Stimulated activated CD4-positive, alpha-beta T cell treated with anti-CD3 and anti-CD28 coated beads, Interleukin-4, amount 100 ng/mL, for 24 hours (primary cell): ENCODE measurements around the gene KLHDC9.

Experiments used
- DNase-seq: peaks from one replicate; pipeline ENCODE4 v3.0.0-alpha.2; 2020

Gene KLHDC9

GRCh38 chr1:161077426-161077825, 20.7 kb upstream of the KLHDC9 start:
- no peak for DNase-seq

- no peak for DNase-seq
Measured at GRCh38 chr1:161079436-161080110, 18.6 kb upstream of the KLHDC9 start.

DNA sequence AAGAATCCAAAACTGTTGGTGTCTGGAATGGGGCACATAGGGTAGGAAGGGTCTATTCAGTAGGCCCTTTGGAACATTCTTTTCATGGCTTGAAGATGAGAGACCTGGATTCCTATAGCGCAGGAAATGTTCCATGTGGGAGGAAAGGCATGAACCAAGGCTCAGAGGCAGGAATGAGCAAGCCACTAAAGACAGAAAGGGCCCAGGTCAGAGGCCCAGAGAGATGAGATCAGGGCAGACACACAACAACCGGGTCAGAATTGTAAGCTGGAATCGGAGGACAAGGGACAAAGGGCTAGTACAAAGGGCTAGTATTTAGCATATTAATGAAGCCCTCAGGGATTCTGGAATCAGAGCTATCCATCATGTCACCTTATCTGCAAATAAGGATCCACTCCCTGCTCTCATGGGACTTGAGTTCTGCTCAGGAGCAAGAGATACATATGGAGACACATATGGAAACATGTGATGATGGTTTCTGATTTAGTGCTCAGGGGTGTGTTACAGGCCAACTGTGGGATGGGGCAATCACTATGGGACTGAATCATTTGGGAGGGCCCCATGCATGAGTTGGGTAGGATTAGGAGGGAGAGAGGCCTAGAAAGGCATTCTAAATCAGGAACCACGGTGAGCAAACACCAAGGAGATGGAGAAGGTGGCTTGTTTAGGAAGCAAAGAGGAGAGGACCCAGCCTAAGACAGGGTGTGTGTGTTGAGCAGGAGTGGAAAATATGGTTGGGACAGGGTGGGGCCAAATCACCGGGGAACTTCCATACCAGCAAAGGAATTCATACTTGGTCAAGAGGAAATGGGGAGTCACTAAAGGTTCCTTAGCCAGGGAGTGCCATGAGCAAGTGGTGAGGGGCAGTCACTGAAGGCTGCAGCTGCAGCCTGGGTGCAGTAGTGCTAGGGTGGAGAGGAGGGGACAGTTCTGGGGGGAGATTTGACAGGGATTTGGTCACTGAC, 17.4 kb upstream of the KLHDC9 start:
- DNase-seq, result no peak

DNA sequence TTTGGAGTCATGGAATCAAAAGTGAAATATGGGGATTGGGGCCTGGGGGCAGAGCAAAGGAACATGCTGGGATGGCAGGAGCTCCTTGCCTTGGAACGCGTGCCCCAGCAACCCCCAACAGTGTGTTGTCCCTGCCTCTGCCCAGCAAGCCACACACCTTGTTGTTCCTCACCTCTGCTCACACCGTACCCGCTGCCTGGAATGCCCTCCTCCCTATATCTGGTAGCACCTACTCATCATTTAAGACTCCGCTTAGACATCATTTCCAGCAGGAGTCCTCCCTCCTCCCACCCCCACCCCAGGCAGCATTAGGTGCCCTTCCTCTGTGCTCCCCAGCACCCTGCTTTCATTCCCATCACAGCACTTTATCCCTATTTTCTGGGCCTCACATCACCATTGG, 16.6 kb upstream of the KLHDC9 start:
- DNase-seq, result no peak

DNA sequence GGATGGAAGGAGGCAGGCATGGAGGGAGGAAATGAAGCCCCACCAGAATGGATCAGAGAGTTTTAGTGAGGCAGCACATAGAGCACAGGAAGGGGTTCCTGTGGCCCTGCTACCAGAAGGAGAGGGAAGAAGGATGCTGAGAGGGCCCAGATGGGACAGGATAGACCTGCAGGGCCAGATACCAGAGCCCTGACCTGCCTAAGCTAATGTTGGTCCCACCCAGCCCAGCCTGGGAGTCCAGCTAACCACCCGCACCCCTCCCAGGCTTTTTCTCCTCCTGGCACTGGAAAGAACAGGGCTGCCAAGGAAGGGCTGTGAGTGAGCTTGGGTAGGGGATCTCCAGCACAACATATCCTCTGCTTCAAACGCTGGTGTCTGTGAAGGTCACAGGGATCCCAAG, 15.7 kb upstream of the KLHDC9 start:
- no peak for DNase-seq

DNA sequence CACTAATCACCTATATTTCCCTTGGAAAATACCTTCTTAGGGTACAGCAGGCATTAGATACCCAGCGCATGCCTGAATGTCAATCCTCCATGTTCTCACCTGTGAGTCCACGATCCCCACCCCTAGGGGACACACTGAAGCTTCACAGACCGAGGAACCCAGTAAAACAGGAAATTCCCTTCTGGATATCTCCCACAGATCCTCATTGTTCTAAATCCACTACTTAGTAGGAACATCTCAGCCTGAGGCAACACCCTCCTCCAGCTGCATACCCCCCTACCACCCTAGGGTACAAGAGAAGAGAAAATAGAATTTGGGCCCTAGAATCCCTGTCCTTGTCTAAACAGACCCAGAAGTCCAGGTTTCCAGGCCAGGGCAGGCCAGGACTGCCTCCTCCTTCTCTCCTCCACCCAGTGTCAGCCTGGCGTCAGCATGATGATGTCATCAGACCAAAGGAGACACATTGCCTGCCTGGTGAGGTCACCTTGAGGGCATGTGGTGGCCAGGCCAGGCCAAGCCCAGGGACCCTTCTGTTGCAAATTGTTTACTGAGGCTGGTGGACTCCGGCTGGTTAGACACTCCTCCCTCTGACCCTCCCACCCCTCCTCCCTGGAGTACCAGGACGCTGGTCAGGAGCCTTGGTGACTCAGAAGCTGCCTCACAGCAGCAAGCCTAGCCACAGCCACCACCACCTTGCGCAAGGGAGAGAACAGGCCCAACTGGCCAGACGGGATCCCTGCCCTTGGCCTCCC, 15.0 kb upstream of the KLHDC9 start:
- no peak for DNase-seq

- no peak for DNase-seq
Measured at GRCh38 chr1:161083748-161084596, 14.2 kb upstream of the KLHDC9 start.

DNA sequence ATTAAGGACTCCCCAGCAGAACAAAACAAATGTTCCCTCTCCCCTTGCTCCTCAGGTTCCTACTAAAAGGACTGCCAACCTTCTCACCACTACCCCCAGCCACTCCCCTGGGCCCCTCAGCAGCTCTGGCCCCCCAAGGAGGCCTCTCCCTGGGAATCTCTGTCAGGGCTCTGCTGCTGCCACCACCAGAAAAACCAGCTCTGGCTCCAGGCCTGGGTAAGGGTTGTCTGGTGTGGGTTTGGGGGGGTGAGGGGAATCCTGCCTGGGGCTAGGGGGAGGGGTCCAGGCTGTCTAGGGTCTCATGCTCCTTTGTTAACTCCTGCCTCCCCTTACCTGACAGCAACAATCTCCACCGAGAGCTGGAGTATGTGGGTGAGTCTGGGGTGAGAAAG, 13.6 kb upstream of the KLHDC9 start:
- DNase-seq, result no peak

- DNase-seq, result no peak
Measured at GRCh38 chr1:161085165-161085564, 13.0 kb upstream of the KLHDC9 start.

GRCh38 chr1:161086457-161086856, 11.7 kb upstream of the KLHDC9 start:
- DNase-seq, result no peak

- no peak for DNase-seq
Measured at GRCh38 chr1:161088587-161089110, 9.5 kb upstream of the KLHDC9 start.

DNA sequence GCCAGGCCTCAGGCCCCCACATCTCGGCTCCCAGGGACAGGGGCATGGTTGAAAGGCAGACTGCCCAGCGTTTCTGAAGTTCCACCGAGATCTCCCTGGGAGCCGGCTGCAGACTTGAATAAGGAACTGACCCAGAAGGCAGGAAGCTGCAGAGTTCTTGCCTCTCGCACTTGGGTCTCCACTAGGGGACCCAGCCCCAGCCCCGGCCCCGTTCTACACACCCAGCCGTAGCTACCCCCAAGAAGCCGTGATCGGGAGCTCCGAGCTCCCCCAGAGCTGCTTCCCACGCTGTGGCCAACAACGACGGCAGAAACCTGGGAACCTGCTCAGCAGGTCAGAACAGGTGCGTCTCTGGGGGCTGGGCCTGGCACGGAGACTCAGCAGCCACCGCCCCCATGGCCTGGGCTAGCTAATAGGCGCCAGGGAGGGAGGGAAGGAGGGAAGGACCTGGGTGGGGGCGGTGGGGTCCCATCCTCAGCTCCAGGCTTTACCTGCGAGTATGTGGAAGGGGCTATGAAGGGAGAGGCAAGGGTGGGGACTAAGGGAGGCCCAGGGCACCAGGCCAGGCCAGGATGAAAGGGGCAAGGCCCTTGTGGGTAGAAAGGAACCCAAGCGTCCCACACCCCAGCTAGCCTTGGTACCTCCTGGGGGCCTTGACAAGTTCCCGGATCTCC, 8.8 kb upstream of the KLHDC9 start, which contains the start of gene NECTIN4:
NECTIN4 (minus strand) TSS at position 308 of the 674 bp plus-strand sequence; CDS start at position 46, 262 bp downstream.
- no peak for DNase-seq

GRCh38 chr1:161089938-161090337, 8.2 kb upstream of the KLHDC9 start:
- no peak for DNase-seq

- no peak for DNase-seq
Measured at GRCh38 chr1:161090617-161091016, 7.5 kb upstream of the KLHDC9 start.

- DNase-seq, result no peak
Measured at GRCh38 chr1:161091093-161091492, 7.1 kb upstream of the KLHDC9 start.

- DNase-seq, result no peak
Measured at GRCh38 chr1:161091796-161092507, 6.2 kb upstream of the KLHDC9 start.

GRCh38 chr1:161092621-161093028, 5.5 kb upstream of the KLHDC9 start:
- peak; percentile 65 for DNase-seq

GRCh38 chr1:161094481-161094880, 3.7 kb upstream of the KLHDC9 start:
- DNase-seq, result no peak

DNA sequence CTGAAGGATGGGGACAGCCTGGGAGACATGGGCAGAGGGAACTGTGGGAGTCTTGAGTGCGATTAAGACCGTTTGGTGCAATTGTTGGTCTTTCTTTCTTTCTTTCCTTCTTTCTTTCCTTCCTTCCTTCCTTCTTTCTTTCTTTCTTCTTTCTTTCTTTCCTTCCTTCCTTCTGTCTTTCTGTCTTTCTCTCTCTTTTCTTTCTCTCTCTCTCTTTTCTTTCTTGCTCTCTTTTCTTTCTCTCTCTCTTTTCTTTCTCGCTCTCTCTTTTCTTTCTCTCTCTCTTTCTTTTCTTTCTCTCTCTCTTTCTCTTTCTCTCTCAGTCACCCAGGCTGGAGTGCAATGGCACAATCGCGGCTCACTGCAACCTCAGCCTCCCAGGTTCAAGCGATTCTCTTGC, 2.9 kb upstream of the KLHDC9 start:
- no peak for DNase-seq

DNA sequence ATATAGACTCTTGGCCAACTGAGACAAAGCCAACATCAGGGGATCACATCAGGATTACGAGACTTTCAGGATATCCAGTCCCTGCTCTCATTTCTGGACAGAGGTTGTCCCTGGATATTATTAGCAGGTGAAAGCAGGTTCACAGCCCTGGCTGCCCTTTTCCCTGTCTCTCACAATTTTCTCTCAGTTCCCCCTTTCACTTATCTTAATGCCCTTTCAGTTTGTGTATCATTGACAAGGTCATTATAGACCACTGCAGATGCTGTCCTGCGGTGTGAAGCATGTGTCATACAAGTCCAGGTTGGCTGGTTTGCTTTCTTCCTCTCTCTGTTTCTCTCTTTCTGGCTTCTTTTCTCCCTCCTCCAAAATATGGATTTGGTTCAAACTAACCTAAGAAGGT, 2.1 kb upstream of the KLHDC9 start:
- no peak for DNase-seq

GRCh38 chr1:161096530-161096929, 1.6 kb upstream of the KLHDC9 start:
- DNase-seq, result no peak
